Smooth muscle cell of the brain vasculature (primary cell): ENCODE measurements around the gene UTP25.
"Not testable (repeated sequence)": the region's sequence is repeated elsewhere in the genome, so short reads cannot be mapped to it uniquely, and the experiment has no call there.

Experiments used
- DNase-seq: peaks from one replicate; pipeline ENCODE4 v3.0.0-alpha.2; 2012; ENCODE audit warnings: low read depth, low spot score

UTP25 gene, protein sequence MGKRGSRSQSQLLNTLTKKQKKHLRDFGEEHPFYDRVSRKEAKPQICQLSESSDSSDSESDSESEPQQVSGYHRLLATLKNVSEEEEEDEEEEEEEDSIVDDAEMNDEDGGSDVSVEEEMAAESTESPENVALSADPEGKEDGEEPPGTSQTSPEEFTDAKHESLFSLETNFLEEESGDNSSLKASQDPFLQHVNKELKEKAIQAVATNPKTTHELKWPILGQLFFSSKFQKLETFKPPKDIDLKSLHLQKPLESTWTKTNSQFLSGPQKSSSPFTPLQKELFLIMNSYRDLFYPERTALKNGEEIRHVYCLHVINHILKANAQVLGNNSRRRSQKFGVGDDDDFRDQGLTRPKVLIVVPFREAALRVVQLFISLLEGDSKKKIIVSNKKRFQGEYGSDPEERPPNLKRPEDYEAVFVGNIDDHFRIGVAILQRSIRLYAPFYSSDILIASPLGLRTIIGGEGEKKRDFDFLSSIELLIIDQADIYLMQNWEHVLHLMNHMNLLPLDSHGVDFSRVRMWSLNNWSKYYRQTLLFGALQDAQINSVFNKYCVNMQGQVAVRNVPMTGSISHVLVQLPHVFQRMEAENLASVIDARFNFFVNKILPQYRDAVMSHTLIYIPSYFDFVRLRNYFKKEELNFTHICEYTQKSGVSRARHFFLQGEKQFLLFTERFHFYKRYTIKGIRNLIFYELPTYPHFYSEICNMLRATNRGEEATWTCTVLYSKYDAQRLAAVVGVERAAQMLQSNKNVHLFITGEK

DNA sequence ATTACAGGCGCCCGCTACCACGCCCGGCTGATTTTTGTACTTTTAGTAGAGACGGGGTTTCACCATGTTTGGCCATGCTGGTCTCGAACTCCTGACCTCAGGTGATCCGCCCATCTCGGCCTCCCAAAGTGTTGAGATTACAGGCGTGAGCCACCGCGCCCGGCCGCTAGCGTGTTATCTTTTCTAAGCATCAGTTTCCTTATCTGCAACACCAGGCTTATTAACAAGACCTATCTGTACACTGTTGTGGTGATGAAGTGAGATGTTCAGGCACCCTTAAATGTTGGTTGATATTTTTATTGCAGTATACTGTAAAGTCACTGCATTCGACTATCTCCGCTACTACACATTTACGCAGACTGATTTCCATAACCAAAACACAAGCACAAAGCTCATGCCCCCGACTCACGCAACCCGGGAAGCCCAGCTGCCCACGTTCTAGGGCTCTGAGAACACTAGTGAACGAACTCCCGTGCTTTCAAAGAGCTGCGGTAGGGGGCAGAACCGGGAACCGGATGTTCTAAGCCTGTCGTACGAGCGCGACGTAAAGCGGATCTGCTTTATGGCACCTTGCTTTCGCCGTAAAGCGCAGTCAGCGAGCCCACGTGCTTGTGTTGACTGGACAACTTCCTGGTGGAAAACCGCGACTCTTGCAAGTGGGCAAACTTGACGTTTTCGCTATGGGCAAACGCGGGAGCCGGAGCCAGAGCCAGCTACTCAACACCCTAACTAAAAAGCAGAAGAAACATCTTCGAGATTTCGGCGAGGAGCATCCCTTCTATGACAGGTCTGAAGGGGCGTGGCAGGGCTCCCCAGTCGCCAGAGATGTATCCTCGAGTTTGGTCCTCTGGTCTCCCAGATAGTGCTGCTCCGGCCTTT lies at the start of gene UTP25:
Gene UTP25, plus strand, starts transcription at position 589 of the 879 bp plus-strand sequence. Its CDS starts 92 bp downstream, at position 681.
- peak; percentile 94 for DNase-seq

DNA sequence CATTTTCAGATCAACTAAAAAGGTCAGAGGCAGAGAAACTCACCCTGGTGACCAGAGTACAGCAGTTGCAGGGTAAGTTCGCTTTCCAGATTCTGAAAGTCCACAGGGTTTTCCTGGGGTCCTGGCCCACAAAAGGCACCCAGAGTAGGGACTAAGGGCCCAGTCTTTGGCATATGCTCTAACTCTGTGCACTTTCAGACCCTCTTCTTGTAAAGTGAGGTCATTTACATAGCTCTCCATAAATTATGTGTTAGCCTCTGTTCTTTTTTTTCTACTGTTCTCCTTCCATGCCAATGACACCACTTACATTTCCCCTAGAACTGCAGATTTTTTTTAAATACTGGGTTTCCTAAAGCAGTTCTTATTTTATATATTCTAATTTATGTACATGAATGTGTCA lies 49.7 kb upstream of the UTP25 start:
- DNase-seq: no peak

DNA sequence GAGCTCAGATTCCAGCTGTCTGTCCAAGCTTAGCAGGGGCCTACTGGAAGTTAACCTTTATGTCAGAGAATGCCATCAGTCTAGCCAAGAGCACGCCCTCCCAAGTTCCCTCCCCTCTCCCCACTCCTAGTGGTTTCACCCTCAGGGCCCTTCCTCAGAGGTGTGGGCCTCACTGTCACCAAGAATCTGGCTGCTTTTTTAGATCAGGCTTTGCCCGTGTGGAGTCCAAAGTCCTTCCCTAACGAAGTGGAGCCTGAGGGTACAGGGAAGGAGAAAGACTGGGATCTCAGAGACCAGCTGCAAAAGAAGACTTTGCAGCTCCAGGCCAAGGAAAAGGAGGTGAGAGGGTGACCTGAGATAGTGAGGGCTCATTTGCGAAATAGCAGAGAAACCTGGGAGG lies 47.5 kb upstream of the UTP25 start:
- no peak for DNase-seq

DNA sequence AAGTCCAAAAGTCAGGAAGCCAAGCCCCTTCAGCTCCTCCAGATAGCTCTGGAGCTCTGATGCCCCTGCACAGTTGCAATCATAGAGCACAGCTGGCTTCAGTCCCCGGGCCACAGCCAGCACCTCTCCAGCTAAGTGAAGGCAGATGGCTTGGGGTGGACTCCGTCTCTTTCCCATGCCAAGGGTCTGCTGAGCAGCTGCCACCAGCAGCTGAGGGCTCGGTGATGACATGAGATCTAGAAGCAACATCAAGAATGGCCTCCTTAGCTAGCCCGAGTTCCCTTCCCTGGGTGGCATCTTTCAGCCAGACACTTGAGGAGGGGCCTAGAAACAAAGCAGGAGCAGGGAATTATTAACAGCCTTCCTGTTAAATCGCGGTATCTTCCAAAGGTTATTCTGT lies 44.4 kb upstream of the UTP25 start:
- DNase-seq: no peak

DNA sequence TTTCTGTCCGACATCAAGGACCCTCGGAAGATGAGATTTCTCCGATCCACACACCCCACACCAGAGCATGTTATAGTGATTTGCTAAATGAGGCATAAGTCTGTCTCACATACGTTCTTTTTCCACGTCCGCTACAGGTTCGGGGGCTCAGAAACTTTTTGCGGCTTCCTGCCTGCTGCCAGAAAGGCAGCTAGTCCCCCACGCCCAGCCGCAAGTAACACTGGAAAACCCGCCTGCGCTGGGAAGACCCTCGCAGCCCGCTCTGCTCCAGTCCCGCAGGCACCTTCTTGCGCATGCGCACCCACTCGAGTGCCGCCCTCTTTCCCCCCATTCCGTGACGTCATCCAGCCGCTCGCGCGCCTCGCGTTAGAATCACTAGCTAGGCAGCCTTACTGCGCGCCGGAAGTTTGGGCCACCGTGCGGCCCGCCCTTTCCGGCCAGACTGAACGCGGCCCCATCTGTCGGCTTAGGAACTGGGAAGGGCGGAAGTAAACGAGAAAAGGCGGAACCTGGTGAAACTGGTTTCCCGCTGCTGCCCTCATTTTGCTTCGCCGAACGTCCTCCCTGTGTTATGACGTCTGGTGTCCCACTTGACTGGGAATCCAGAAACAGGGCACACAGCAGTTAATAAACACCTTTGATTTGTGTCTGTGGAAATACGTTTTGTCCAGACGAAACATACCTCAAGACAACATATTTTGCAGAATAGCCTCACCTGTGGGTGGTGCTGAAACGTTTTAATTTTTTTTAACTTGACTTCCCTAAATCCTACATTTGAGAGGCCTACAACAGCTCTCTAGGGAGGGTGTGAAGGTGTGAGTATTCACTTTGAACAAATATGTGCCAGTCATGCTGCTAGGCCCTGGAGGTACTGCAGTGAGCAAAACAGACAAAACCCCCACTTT lies 43.3 kb upstream of the UTP25 start, which contains the start of gene C1orf74:
Gene C1orf74, minus strand, starts transcription at position 295 of the 905 bp plus-strand sequence. CDS start 925 bp downstream, outside the sequence.
- peak; percentile 95 for DNase-seq

DNA sequence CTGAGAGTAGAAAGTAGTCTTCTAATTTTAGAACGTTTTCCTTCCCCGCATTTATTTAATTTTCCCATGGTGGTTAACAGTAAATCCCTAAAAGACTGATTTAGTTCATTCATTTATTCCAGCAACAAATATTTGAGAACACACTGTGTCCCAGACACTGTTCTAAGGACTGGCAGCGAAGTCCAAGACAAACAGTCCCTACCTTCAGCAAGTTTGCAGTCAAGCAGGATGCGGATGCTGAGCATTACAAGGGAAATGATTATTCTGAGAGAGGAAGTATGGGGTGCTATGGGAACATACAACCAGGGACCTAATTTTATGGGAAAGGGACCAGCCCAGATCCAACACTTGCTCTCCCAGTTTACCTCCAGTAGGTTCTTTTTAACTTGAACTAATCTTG lies 42.2 kb upstream of the UTP25 start:
- DNase-seq: no peak

DNA sequence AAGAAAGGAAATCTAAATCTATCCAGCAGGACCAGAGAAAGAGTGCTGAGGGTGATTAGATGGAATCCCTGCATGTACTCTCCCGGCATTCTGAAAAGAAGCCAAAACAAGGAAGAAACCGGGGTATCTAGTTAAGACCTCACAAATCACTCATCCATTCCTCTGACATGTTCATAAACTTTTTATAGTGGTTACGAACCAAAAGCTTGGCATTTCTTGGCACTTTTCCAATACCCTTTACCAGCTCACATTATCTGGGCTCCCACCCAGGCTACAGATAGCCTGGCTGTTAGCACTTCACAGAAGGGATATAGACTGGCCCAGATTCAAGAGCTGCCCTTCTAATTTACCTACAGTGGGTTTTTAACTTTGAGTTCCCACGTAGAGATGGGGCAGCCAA lies 41.6 kb upstream of the UTP25 start:
- no peak for DNase-seq

DNA sequence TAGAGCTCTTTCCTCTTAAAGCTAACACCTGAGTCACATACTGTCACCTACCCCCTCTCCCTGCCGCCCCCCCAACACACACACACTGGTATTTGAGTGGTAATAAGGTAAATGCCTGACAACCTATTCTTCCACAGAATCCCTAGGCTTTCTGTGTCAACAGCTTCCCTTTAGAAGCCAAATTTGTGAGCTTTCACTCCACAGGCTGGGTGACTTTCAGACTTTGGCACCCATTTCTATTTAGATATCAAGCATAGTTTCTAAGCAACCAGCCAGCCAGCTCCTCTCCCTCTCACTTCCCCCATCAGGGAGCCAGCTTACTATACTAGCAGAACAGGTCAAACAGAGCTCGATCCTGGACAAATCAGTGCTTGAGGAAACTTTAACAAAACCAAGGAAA lies 40.2 kb upstream of the UTP25 start:
- DNase-seq: no peak

DNA sequence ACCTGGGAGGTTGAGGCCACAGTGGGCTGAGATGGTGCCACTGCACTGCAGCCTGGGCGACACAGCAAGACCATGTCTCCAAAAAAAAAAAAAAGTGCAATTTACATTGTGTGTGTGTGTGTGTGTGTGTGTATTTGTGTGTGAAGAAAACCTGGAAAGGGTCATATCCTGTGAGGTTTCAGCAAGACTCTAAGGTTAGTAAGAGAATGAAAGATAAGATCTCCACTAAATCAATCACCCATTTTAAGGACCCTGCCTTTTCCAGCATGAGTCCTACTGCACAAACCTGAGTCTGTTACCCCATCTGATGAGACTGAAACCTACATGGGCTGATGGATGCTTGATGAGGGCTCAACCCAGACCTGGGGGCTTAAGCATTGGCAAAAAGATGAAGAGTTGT lies 38.5 kb upstream of the UTP25 start:
- no peak for DNase-seq

DNA sequence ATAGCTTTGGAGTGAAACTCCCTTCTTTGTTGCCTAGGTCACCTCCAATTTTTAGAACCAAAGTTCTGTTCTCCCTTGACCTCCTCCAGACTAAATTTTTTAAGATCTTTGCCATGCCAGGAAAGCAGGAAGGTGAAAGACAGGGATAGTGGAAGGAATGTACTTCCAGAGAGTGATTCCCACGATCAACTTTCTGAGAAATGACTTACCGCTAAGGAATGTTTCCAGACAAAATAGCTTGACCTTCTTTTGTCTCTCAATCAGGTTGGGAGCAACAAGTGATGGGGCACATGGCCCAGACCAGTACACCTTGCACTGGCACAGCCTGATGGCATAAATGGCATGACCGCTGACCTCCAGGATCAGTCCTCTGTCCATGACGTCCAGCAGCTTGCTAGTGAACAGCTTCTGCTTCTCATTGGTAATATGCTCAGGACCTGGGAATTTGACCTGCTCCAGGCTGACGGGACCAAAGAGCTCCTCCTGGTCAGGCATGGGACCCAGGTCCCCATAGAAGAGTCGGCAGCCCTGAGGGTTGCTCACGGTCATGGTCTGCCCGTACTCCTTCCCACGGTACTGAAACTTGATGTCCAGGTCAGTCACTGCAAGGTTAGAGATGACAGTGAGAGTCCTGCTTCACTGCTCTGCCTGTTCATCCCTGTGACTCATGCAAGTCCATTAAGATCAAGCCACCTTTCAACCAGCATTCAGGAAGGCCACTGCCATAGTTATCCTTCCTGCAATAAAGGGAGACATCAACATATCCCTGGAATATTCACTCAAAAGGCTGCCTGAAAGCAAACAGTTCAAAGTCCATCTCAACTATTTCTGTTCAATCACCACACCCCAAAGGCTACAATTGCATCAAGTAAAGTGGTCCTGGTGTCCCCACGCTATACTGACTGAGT lies 37.2 kb upstream of the UTP25 start:
- DNase-seq: no peak

DNA sequence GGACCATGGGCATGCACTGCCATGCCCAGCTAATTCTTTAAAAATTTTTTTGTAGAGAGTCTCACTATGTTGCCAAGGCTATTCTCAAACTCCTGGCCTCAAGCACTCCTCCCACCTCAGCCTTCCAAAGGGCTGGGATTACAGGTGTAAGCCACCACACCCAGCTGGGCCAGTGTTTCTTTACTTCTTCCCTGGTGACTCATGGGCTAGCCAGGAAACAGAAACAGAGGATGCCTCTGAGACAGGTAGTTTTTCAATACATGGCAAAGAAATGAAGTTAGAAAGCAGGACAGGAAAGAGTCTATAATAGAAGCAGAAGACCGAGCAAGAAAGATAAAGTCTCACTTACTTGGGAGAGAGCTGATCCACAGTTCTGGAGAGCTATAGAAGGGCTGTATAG lies 35.9 kb upstream of the UTP25 start:
- no peak for DNase-seq

DNA sequence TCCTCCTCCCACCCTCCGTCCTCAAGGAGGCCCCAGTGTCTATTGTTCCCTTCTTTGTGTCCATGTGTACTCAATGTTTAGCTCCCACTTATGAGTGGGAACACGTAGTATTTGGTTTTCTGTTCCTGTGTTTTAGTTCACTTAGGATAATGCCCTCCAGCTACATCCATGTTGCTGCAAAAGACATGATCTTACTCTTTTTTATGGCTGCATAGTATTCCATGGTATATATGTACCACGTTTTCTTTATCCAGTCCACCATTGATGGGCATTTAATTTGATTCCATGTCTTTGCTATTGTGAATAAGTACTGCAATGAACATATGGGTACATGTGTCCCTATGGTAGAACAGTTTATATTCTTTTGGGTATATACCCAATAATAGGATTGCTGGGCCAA lies 34.1 kb upstream of the UTP25 start:
- DNase-seq: not testable (repeated sequence)

DNA sequence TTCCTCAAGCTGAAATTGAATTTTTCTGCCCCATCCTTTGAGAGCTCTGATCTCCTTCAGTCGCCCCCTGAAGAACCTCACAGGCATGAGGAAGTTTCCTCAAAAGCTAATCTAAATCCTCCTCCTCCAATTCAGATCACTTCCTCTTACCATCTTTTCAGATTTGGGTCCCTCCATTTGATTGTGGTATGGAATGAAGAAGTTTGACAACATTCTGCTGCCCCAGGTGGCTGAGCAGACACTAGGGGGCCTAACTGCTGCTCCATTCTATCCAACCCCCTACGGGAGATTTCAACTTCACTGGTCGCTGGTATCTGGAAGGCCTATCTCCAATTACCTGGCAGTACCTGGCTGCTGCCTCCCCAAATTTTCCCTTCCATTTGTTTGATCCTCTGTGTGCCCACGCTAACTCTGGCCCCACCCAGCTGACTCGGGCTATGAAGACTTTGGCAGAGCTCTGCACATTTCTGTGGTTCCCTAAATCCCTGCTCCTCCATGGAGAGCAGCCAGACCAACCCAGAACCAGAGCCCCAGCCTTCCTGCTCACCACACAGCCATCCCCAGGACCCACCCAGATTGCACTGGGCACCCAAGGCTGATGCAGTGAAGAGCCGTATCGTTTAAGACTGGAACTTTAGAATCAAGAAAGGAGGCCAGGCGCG lies 29.7 kb upstream of the UTP25 start:
- DNase-seq: no peak

DNA sequence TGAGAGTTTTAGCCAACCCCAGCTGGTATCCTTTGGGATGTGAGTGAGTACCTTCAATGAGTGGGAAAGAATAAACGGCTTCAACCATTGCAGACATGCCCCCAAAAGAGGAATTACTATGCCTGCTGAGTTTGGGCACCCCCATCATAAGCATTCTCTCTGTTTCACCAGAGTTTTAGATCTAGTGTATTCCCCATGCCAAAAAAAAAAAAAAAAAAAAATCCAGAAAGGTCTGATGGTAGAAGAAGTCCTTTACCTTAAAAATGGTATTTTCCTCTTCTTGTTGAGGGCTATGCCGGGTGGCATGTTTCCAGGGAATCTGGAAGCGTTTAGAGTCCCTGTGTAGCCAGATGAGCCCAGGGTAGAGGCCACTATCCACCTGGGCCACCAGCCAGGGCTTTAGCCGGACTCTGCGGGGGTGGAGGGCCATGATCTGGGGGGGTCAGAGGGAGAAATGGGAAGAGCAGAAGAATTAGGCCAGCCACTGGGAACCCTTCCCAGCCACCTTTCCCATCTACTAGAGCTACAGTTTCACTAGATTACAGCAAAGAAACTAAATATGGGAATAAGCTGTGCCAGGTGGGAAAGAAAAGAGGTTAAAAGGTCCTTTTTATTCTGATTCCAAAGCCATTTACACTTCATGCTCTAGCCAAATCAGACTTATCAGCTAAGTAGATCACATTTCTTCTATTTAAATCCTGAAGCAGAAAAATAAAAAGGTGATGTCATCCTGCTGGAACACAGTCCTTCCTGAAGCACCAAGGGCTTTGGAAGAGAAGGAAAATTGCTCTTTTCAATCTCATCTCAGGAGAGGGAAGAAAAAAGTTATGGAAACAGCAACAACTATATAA lies 26.6 kb upstream of the UTP25 start:
- no peak for DNase-seq

DNA sequence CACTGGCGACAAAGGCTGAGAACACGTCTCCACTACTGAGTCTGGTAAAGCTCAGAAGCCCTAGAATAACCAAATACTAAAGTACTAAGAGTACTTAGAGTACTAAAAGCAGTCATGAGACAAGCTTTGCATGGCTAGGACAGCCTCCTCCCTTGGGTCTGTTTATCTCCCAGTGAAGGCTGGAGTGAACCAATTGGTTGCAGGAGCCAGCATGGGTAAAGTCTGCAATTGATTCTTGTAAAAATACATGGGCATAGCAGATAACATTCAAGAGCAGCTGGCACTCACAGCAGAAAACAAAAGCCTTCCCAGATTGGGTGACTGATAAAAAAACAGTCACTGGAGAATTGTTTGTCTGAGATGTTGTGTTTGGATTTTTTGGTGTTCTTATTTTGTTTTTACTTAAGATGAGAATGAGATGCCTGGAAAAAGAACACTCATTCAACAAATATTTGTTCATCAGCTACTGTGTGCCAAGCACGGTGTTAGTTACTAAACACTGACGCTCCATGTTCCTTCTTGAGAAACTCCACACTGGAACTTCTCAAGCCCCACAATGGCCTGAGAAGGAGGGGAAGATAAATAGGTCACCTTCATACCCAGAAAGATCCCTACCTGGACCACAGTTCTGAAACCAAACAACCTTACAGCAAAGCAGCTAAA lies 25.5 kb upstream of the UTP25 start:
- DNase-seq: no peak

DNA sequence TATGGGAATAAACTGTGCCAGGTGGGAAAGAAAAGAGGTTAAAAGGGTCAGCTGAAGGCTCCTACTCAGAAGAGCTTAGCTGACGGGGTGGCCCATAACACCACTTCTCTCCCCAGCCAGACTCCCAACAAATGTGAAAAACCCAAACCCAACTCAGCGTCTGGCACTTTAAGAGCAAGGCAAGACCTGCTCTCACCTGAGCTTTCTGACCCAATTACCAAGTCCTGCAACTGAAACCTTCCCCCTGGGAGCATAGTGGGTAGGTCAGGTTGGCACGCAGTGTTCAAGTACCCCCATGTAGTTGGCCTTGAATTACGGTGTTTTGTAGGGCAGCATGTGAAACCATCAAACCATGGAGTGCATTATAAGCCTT lies 25.0 kb upstream of the UTP25 start:
- no peak for DNase-seq

DNA sequence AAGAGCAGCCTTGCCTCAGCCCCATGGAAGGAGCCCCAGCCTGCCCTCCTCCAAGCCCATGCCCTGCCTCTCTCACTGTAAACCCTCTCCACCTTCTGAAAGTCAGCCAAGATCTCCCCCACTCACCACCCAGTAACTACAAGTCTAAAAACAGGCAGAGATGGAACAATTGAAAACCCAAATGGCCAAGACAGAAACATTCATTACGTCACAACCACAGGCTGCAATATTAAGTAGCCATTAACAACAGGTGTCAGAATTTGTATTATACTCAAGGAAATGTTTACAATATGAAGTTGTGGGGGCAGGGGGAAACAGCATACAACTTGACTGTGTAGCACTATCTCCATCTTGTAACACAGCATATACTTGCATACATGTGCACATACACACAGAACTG lies 24.2 kb upstream of the UTP25 start:
- DNase-seq: no peak

DNA sequence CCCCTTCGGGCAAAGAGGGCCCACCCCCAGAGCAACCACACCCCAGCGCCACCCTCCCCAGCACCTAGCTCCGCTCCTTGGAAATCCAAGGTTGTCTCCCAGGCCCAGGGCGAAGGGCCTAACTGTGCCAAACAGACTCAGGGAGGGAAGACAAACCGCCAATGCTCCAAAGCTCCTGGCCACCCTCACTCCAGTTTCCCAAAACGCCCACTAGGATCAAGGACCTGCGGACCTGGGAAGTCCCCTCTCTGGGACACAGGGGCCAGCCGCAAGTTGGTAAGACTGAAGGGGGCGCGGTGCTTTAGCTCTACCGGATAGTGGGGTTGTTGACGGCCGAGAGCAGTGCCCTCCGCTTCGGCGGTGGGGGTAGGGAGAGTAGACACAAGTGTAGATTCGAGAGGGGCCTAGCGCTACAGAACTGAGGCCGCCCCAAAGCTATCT lies 22.4 kb upstream of the UTP25 start:
- no peak for DNase-seq
